Activated CD8-positive, alpha-beta memory T cell treated with anti-CD3 and anti-CD28 coated beads for 48 hours (primary cell): ENCODE data around the gene SEMA3D.

Experiments used
- DNase-seq, 3 experiments: peaks; one replicate each; pipeline ENCODE4 v3.0.0-alpha.2; 2020; ENCODE audit warnings: low read depth in 2 of 3, low spot score in 2 of 3

SEMA3D gene

DNA sequence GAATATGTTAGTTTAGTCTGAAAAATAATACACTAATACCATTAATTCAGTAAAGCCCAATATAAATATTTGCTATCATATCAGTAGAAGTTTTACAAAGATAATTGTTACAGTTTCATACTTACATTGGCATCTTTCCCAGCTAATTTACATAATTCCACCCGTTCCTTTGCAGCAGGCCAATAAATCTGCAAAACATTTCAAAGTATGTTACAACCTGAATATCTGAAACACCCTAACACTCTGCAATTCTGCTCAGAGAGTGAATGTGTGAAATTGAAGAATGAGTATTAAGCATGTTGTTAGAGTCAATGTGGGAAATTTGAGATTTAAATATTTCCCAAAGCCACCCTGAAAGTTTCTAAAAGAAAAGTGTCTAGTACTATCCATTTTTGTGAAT lies 105.5 kb downstream of the SEMA3D start:
- no peak for DNase-seq

DNA sequence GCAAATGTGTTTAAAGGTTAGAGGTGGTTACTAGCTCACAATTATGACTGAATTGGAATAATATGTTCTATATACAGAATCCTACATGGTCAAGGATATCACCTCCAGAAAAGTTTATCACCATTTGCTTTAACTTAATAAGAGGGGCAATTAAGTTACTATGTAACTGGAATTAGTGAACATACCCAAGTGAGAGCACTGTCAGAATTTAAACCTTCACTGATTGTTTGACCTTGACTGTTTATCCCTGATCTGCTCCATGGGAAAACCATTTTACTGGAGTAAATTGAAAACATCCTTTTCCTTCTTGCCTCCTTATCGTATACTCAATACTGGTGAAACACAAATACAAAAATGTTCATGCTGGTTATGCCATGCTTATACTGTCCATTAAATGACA lies 107.4 kb downstream of the SEMA3D start:
- DNase-seq, result no peak

DNA sequence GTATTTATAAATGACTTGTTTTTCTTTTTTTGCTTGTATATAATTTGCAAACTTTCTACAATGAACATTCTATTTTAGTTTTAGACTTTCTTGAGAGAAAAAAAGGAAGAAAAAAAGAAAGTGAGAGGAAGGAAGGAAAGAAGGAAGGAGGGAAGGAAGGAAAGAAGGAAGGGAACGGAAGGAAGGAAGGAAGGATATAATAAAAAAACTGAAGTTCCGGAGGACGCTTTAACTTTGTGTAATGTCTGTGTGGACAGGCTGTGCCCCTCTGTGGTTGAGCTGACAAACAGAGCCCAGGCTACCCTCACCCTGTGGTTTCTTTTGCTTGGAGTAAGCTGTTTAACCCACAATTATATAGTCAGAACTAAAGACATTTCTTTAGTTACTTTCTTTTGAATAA lies 108.7 kb downstream of the SEMA3D start:
- no peak for DNase-seq

DNA sequence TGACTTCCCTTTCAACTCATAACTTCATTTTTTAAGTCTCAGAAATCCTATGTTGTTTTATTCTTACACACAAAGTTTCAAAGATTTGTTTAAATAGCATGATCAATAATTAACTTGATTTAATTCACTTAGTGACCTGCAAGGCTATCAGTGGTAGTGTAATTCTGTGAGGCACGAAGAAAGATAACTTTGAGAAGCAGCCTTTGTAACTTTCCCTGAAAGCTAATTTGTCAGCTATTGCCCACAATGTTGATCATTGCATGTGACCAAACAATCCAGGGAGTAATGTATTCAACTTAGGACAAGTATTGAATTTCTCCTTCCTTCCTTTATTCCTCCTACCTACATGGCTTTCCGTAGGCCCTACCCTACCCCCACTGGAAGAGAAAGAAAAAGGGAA lies 111.0 kb downstream of the SEMA3D start:
- no peak for DNase-seq

DNA sequence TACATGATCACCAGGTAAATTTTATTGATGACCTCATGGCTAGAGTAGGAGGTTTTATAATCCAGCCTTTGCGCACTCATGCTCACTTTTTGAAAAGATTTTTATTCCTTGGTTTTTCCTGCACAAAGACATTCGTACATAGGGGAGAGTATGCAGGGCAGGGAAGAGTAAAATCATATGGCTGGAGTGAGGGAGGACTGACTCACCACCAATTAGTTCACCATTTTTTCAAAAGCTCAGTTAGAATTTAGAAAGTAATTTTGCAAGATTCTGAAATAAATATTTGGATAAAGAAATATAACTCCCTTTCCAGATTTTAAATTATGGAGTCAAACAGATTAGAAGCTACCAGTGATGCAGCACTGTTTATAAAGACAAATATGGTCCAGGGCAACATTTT lies 111.9 kb downstream of the SEMA3D start:
- no peak for DNase-seq

DNA sequence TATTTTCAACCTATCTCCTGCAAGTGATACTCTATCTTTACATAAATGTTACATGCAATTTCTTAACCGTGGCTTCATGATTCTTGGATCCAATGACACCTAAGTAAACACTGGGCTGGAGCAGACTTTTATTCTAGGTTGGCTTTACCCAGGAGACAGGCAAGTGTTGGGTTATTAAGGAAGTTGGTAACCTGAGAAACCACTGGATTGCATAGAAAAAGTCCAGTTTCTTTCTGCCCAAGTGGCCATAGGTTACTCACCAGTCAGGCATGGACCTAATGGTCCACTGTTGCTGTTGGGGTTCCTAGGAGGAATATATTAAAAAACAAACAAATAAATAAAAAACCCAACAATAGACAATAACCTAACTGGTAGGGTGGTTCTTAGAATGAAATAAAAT lies 112.8 kb downstream of the SEMA3D start:
- no peak for DNase-seq

DNA sequence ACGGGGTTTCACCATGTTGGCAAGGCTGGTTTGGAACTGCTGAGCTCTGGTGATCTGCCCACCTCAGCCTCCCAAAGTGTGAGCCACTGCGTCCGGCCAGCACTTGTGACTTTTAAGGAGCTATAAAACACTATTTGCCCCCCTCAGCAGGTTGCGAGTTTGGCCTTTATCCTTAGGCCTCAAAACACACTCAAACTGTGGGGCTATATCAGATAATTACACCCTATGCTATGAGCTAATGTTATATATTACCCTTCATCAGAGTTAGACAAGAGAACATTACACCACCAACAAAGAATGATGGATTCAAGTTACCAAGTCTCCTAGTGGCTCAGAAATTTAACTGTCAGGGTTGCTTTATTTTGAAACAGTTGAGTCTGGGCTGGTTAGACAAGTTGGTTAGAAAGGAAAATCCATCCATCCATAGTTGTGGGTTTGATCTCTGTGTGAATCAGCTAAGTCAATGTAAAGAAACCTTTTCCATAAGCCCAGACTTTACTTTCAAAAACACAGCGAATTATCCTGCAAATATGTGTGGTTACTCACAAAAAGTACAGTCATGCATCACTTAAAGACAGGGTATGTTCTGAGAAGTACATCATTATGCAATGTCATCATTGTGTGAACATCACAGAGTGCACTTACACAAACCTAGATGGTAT lies 115.8 kb downstream of the SEMA3D start:
- DNase-seq, result no peak

DNA sequence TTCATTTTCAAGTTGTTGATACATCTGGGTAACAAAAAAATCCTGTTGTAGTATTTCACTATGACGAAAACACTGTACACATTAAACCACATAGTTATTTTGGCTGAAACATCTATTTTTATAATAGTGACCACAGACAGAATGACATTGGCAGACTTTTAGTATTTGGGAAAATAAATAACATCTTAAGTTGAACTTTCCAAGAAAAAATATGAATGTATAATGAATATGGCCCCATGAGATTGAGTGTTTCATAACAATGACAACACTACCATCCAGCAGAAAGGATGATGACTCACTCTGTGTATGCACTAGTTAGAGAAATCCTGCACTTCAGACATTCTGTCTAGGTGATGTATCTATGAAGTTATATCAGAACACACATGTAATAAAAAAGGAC lies 118.1 kb downstream of the SEMA3D start:
- no peak for DNase-seq

DNA sequence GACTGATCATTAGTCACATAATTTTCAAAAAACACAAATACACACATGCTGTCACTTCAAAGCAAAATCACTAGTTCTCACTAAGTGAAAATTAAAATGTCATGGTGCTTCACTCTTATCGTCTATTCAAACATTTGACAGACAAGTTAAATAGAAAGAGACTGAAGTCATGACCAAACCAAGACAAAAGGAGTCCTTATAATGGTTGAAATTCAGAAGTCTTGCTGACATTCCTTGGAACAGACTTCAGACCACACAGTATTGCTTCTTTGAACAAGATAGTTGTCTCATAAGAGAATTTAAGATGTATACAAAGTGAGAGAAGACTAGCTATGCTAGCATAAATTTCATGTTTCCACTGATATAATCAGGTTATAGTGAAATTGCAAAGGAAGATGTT lies 119.5 kb downstream of the SEMA3D start:
- no peak for DNase-seq

DNA sequence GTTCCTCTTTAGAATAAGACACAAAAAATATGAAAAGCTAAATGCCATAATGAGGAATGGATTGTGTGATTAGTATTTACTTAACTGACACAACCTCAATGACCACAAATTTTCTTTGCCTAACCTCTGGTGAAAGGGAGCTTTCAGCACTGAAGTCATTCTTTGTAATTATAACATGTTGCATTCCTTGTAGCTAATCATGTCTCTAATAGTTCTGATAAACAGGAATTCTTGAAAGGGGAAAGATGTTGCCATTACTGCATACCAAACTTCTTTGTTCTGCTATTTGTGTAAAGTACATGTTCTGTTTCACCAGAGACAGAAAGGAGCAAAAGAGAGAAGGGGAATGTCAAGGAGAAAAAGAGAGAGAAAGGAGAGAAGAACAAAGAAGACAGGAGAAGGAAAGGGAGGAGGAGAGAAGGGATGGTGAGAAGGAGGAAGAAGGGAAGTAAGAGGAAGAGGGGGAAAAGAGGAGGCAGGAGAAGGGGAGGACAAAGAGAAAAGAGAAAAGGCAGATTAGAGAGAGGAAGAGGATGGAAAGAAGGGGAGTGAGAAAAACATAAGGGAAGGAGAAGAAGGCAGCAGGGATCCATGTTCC lies 120.9 kb downstream of the SEMA3D start:
- DNase-seq, result no peak

DNA sequence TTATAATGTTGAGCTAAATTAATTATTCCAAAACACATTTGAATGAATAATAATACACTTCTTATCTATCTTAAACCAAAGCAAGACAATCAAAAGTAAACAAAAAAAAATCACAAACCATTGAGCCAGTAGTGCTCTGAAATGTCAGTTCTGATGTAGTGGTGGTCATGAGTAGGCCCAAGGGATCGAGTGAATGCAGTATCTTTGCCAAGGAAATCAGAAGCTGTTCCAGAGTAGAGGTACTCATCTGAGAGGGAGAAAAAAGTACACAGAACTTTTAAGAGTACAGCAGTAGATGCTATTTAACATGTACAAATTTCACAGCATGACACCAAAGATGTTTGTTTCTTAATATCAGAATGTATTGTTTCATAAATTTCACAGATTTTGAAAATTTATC lies 121.5 kb downstream of the SEMA3D start:
- DNase-seq, result no peak

DNA sequence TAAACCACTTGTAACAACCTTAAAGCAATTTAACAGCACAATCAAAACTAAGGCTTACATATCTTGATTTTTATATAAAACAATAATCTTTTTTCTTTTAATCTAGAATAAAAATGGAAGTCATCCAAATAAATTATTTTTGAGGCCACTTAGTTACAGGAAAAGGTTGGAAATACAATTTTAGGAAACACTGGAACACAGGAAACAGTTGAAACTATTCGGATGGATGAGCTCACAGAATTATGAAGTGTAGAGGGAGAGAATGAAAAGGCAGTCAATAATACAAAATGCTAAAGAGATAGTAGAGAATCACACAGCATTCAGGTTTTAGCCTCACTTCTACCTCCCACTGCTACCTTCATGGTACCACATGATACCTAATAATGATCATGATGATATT lies 124.2 kb downstream of the SEMA3D start:
- no peak for DNase-seq

DNA sequence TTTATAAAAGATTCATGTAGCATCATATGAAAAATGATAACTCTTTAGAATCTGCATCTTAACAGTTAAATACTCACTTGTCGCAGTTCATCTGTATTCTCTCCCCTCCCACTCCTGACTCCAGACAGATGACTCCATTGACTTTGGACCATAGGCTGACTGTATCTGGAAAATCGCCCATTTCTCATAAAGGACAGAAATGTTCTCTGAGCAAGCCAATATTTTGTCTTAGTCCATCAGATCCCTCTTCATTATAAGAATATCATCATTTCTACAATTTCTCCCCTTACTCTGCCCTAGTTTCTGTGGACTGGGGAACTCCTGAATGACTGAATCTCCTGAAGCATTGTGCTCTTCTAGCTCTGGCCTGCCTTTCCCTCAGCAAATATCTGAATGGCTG lies 125.4 kb downstream of the SEMA3D start:
- no peak for DNase-seq

DNA sequence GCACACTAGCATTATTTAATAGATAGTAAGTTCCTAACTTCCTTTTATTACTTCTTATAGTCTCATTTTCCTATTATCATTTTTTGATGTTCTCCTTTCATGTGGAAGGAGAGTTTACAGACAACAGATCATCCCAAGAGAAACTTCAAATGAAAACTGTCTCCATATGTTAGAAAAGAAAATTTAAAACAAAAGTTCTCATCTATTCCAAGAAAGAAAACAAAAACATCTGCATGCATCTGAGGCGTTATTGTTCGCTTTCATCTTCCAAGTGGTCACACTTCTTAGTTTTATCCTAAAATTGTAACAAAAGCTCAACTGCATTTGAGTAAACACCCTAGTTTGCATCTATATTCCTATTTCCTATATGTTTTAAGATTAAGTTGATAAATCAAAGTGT lies 126.2 kb downstream of the SEMA3D start:
- no peak for DNase-seq

DNA sequence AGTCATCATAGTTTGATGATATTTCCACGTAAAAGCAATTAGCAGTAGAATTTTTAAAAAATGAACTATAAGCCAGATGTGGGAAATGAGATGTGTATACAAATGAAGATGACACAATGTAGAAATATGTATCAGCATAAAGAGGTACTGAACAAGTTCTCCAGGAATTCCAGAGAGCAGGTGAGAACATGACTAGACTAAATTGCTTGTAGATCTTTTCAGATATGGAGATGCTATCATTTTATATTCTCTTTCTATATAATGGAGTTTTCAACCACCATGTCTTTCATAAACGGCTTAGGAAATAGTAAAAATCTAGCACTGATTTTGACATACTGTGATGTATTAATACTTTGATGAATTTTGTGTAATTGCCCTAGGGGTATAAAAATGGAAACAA lies 130.9 kb downstream of the SEMA3D start:
- DNase-seq, result no peak

DNA sequence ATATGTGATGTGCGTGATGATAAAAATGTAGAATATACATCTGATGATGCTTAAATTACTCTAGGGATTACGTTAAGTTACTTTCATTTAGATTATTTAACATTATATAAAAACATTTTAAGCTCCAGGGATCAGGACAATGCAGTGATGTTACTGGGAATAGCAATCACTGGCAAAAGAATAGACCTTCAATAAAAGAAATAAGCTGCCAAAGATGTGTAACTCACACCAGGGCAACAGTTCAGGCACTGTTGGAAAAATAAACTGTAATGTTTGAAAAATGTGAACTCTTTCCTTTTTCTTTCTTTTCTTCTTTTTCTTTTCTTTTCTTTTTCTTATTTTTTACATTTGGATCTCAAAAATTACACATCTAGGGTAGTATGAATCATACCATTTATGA lies 131.7 kb downstream of the SEMA3D start:
- no peak for DNase-seq

DNA sequence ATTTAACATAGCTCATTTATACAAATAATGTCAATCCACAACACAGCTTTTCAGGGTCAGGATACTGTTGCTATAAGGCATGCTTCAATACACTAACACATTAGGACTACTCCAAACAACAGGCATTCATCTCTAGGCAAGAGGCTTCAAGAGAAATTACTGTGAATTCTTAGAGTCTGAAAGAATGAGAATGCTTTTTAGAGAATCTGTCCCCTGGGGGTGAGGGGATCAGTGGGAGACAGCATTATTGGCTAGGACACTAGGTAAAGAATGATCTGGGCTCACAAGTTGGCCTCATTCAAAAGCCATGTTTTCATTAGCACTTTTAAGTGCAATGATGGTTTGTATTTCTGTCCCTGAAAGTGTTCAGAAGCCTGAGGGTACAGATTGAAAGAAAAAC lies 132.6 kb downstream of the SEMA3D start:
- no peak for DNase-seq

DNA sequence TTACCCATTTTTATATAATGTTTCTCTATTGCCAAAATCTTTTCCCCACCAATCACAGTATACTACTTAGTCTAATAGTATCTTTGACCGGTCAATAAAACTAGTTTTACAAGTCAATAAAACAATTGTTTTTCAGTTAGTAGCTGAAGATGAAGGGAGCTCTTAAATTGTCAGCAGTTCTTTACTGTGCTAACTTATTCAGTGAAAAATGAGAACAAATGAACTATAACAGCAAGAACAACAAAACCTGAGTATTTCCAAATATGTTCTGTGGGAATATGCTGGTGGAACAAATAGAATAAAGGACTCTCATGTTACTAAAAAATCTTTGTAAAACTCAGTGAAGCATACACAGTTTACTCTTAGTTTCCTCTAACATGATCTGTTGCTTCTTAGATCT lies 134.0 kb downstream of the SEMA3D start:
- no peak for DNase-seq

DNA sequence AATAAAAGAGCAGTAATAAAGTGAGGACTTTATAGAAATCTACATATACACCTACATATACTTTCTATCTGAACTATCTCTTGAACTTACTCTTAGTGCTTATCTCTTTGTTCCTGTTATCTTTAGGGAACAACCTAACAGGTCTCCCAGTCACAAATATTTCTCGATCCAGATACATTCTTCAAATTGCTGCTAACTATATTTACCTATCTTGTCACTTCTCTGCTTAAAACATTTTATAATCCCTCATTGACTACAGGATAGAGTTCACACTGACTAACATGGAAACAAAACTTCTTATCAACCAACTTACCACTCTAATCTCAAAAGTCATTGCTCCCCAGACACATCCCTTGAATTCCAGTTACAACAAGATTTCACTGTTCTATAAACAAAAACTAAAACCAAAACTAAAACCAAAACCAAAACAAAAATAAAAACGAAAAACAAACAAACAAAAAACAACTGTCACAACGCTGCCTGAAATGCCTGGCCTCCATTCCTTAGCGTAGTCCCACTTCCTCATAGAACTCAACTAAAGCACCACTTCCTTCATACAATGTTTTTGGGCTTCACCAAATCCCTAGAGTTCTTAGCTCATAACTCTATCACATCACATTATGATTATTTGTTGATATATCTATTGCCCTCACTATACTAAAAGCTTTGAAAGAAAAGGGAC lies 134.7 kb downstream of the SEMA3D start:
- no peak for DNase-seq

DNA sequence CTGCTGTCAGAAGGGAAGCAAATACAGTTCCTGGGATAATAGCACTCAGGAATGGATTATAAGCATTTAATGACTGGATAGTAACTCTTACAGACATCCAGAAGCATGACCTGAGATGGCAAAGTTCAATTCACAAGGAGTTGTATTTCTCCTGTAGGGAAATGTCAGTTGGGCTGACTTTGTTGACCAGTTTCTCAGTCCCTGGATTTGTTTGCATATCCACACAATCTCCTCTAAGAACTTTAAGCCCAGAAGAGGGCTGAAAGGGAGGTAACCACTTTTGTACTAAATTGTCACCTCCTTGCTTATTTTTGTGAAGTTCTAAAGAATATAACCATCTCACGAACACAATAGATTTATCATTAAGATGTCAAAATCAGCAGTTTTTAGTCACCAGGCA lies 140.3 kb downstream of the SEMA3D start:
- DNase-seq, result no peak

DNA sequence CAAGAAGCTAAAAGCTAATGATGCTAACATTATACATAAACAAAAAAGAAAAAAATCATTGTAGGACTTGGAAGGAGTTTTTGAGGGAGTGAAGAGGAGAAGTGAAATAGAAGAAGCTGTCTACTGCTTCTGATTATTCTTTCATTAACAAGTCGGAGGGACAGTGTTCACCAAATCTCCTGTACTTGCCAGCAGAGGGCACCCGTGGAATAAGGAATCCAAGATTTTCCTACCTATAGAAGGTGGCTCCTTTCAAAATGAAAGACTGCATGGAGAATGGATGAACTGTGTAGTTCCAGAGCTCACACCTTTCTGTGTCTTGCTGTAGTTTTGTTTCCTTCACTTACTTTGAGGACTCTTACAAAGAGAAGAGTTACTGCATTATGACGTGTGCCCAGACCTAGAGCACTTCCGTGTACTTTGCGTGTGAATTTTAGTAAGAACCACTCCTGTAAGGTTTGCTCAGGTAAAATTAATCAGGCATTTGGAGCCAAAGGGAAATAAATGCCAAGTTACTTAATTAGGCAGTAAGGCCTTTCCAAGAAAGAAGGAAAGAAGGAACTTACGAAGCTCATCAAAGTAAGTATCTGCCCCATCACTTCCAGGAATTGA lies 145.1 kb downstream of the SEMA3D start:
- no peak for DNase-seq

DNA sequence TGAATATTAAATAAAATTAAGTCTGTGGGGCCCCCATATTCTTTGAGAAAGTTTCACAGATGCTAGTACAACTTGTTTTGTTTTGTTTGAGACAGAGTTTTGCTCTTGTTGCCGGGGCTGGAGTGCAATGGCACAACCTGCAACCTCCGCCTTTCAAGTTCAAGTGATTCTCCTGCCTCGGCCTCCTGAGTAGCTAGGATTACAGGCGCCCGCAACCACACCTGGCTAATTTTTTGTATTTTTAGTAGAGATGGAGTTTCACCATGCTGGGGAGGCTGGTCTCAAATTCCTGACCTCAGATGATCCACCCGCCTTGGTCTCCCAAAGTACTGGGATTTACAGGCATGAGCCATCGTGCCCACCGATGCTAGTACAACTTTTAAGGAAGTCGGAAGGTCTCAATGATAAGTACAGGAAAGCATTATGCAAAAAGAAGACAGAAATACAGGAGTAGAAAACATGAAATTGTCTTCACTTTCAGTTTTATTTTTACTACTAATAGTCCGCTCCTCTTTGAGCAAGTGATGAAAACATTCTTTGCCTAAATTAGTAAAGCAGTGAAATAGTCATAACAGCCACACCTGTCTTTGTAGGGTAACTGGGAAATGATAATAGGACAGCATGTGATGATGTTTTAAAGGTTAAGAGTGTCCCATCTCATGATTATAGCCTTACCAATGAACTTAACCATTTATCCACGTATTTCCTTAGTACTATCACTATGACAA lies 147.5 kb downstream of the SEMA3D start:
- no peak for DNase-seq
